Measurements from ENCODE around the gene CCDC34.
"Not testable (repeated sequence)": the region's sequence is repeated elsewhere in the genome, so short reads cannot be mapped to it uniquely, and the experiment has no call there.

Gene CCDC34

DNA sequence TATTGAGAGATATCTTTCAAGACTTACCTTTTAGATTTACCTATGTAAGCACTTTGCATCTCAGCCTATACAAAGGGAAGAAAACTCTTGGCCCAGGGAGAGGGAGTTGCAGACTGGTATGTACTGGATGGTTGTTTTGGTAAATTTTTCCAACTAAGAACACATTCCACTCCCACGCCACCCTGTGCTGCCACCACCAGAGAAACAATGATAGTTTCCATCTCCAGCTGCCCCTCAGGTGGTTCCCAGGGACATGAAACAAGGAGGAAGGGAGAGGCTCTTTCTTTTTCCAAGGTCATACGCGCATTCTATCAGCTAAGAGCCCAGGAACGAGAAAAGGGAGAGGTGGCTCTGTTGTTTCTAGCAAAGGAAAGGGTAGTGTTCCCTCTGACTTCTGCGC lies 34.4 kb downstream of the CCDC34 start:
- H3K27me3 ChIP-seq (ENCODE audit: insufficient read depth, low read depth) = no peaks in the 10 kb centered on the region
- H3K79me2 ChIP-seq (ENCODE audit: insufficient read depth, low read depth) = no peaks in the 10 kb centered on the region
- H3K4me1 ChIP-seq (ENCODE audit: low read depth, poor library complexity, severe bottlenecking) = peaks cover 10% of the 10 kb centered on the region
- H2AFZ ChIP-seq (ENCODE audit: low read depth) = no peak overlapping the region
- TF ChIP-seq, protein P1, sequence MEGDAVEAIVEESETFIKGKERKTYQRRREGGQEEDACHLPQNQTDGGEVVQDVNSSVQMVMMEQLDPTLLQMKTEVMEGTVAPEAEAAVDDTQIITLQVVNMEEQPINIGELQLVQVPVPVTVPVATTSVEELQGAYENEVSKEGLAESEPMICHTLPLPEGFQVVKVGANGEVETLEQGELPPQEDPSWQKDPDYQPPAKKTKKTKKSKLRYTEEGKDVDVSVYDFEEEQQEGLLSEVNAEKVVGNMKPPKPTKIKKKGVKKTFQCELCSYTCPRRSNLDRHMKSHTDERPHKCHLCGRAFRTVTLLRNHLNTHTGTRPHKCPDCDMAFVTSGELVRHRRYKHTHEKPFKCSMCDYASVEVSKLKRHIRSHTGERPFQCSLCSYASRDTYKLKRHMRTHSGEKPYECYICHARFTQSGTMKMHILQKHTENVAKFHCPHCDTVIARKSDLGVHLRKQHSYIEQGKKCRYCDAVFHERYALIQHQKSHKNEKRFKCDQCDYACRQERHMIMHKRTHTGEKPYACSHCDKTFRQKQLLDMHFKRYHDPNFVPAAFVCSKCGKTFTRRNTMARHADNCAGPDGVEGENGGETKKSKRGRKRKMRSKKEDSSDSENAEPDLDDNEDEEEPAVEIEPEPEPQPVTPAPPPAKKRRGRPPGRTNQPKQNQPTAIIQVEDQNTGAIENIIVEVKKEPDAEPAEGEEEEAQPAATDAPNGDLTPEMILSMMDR (conservative IDR thresholded peaks at IDR 0.05; ENCODE audit: low read depth, low read length) = no peak
- H3K4me2 ChIP-seq = no peak overlapping the region
- no peak overlapping the region for H3K4me3 ChIP-seq (IDR thresholded peaks at IDR 0.05; ENCODE audit: insufficient read depth, low read depth, low read length)
- H4K20me1 ChIP-seq (ENCODE audit: insufficient read depth) = no peaks in the 10 kb centered on the region
- no peak overlapping the region for H3K9ac ChIP-seq
- H3K36me3 ChIP-seq (ENCODE audit: insufficient read depth) = no peaks in the 10 kb centered on the region
- H3K27ac ChIP-seq = no peak overlapping the region

DNA sequence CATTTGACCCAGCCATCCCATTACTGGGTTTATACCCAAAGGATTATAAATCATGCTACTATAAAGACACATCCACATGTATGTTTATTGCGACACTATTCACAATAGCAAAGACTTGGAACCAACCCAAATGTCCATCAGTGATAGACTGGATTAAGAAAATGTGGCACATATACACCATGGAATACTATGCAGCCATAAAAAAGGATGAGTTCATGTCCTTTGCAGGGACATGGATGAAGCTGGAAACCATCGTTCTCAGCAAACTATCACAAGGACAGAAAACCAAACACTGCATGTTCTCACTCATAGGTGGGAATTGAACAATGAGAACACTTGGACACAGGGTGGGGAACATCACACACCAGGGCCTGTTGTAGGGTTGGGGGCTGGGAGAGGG lies 36.0 kb downstream of the CCDC34 start:
- not testable (repeated sequence) for H2AFZ ChIP-seq (ENCODE audit: low read depth); H3K79me2 ChIP-seq (ENCODE audit: insufficient read depth, low read depth); H3K9ac ChIP-seq; H3K4me3 ChIP-seq (IDR thresholded peaks at IDR 0.05; ENCODE audit: insufficient read depth, low read depth, low read length); H3K4me2 ChIP-seq; H3K36me3 ChIP-seq (ENCODE audit: insufficient read depth); H3K27ac ChIP-seq; H3K27me3 ChIP-seq (ENCODE audit: insufficient read depth, low read depth); H4K20me1 ChIP-seq (ENCODE audit: insufficient read depth)
- peaks cover 11% of the 10 kb centered on the region for H3K4me1 ChIP-seq (ENCODE audit: low read depth, poor library complexity, severe bottlenecking)

DNA sequence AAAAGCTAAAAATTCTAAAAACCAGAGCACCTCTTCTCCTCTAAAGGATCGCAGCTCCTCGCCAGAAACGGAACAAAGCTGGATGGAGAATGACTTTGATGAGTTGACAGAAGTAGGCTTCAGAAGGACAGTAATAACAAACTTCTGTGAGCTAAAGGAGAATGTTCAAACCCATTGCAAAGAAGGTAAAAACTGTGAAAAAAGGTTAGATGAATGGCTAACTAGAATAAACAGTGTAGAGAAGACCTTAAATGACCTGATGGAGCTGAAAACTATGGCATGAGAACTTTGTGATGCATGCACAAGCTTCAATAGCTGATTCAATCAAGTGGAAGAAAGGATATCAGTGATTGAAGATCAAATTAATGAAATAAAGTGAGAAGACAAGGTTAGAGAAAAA lies 40.8 kb downstream of the CCDC34 start:
- not testable (repeated sequence) for H3K27me3 ChIP-seq (ENCODE audit: insufficient read depth, low read depth); H3K9ac ChIP-seq; H3K27ac ChIP-seq; H3K36me3 ChIP-seq (ENCODE audit: insufficient read depth); H2AFZ ChIP-seq (ENCODE audit: low read depth); H3K4me2 ChIP-seq; H3K4me3 ChIP-seq (IDR thresholded peaks at IDR 0.05; ENCODE audit: insufficient read depth, low read depth, low read length); H3K79me2 ChIP-seq (ENCODE audit: insufficient read depth, low read depth); H4K20me1 ChIP-seq (ENCODE audit: insufficient read depth)
- H3K4me1 ChIP-seq (ENCODE audit: low read depth, poor library complexity, severe bottlenecking) = peaks cover 31% of the 10 kb centered on the region

DNA sequence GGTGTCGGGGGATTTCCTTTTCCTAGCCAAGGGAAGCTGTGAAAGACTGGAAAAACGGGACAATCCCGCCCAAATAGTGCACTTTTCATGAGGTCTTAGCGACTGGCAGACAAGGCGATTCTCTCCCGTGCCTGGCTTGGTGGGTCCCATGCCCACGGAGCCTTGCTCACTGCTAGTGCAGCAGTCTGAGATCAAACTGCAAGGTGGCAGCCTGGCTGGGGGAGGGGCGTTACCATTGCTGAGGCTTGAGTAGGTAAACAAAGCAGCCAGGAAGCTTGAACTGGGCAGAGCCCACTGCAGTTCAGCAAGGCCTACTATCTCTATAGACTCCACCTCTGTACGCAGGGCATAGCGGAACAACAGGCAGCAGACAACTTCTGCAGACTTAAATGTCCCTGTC lies 41.7 kb downstream of the CCDC34 start:
- H3K27me3 ChIP-seq (ENCODE audit: insufficient read depth, low read depth); H2AFZ ChIP-seq (ENCODE audit: low read depth); H3K4me2 ChIP-seq; H3K27ac ChIP-seq; H3K9ac ChIP-seq; H3K36me3 ChIP-seq (ENCODE audit: insufficient read depth); H3K4me3 ChIP-seq (IDR thresholded peaks at IDR 0.05; ENCODE audit: insufficient read depth, low read depth, low read length); H4K20me1 ChIP-seq (ENCODE audit: insufficient read depth); H3K79me2 ChIP-seq (ENCODE audit: insufficient read depth, low read depth): not testable (repeated sequence)
- peaks cover 31% of the 10 kb centered on the region for H3K4me1 ChIP-seq (ENCODE audit: low read depth, poor library complexity, severe bottlenecking)

DNA sequence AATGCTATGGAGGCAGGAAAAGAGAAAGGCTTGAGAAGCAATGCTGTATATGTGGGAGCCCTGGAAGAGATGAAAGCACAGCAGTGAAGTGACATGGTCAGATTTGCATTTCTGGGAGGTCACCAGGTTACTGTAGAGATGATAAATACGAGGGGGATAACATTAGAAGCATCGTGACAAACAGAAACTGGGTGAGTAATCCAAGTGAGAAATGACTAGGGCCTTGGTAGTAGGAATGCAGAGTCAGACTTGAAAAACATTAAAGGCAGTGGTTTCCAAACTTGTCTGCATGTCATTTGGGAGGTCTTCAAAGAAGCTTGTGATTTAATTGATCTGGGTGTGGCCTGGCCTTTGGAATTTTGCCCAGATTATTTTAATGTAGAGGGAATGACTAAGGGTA lies 43.9 kb downstream of the CCDC34 start:
- H3K79me2 ChIP-seq (ENCODE audit: insufficient read depth, low read depth) = no peaks in the 10 kb centered on the region
- peak overlapping the region; percentile 56; the same call in 1 of the 2 replicates for H3K27ac ChIP-seq
- peaks cover 25% of the 10 kb centered on the region for H3K4me1 ChIP-seq (ENCODE audit: low read depth, poor library complexity, severe bottlenecking)
- H3K36me3 ChIP-seq (ENCODE audit: insufficient read depth) = no peaks in the 10 kb centered on the region
- H4K20me1 ChIP-seq (ENCODE audit: insufficient read depth) = no peaks in the 10 kb centered on the region
- H2AFZ ChIP-seq (ENCODE audit: low read depth) = no peak overlapping the region
- no peaks in the 10 kb centered on the region for H3K27me3 ChIP-seq (ENCODE audit: insufficient read depth, low read depth)
- TF ChIP-seq, protein P1 (conservative IDR thresholded peaks at IDR 0.05; ENCODE audit: low read depth, low read length) = no peak
- H3K9ac ChIP-seq = peak overlapping the region; percentile 29; the same call in 1 of the 2 replicates
- H3K4me3 ChIP-seq (IDR thresholded peaks at IDR 0.05; ENCODE audit: insufficient read depth, low read depth, low read length) = no peak overlapping the region
- peak overlapping the region; percentile 38 for H3K4me2 ChIP-seq

DNA sequence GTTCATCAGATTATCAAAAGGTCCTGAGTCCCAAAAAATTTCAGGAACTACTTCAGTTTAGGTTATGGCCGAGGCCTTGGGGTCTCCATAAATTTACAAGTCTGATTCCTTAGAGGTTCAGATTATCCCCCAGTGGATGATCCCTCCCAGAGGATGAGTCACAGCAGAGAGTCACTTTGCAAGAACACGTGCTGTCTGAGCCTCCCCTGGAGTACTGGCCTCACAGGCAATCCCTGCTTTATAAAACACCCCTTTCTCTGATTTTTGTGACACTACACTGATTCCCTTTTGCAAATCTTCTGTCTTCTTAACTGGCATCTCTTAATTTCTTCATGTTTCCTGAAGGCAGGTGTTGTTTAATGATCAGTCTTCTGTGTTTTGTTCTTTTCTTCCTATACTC lies 45.3 kb downstream of the CCDC34 start:
- H3K27me3 ChIP-seq (ENCODE audit: insufficient read depth, low read depth) = no peaks in the 10 kb centered on the region
- H3K79me2 ChIP-seq (ENCODE audit: insufficient read depth, low read depth) = no peaks in the 10 kb centered on the region
- H3K4me1 ChIP-seq (ENCODE audit: low read depth, poor library complexity, severe bottlenecking) = peaks cover 20% of the 10 kb centered on the region
- no peak overlapping the region for H3K9ac ChIP-seq
- TF ChIP-seq, protein P1 (conservative IDR thresholded peaks at IDR 0.05; ENCODE audit: low read depth, low read length) = no peak
- no peaks in the 10 kb centered on the region for H4K20me1 ChIP-seq (ENCODE audit: insufficient read depth)
- no peaks in the 10 kb centered on the region for H3K36me3 ChIP-seq (ENCODE audit: insufficient read depth)
- no peak overlapping the region for H2AFZ ChIP-seq (ENCODE audit: low read depth)
- no peak overlapping the region for H3K4me2 ChIP-seq
- H3K27ac ChIP-seq = no peak overlapping the region
- H3K4me3 ChIP-seq (IDR thresholded peaks at IDR 0.05; ENCODE audit: insufficient read depth, low read depth, low read length) = no peak overlapping the region

Data from KMS-11 (cell line).